IMR-90 (cell line): ENCODE measurements around the gene PLPP3. TPM values are rescaled to one million over a fixed set of nuclear protein-coding genes. Genes with fewer than 3 reads are reported as not detected.

Source experiments
- ATAC-seq: fragments of 200-7000 bp; cut with Tn5 transposase; 2 replicates; pipeline ENCODE4 v1.9.1; 2020; ENCODE audit warnings: low read depth, mild to moderate bottlenecking, moderate library complexity
- BruUV-seq: library from RNA; stranded (reverse); fragments of 400-500 nt; replicated peaks from 2 replicates; lab custom pipeline; 2021; lab: Mats Ljungman, UMichigan
- CTCF ChIA-PET: fragments of 300-600 bp; formaldehyde crosslinking; extraction: SDS; loops from one replicate; lab custom pipeline; 2021; ENCODE audit warnings: antibody characterized with exemption; lab: Yijun Ruan, JAX
- POLR2A ChIA-PET: fragments of 300-600 bp; sonication (Branson Sonifier 250); formaldehyde crosslinking; loops from one replicate; lab custom pipeline; 2022; ENCODE audit warnings: antibody characterized with exemption; ENCODE audit not compliant: unreplicated experiment; lab: Charles Lee
- DNase-seq: peaks from one replicate; pipeline ENCODE4 v3.0.0; 2013
- H2AFZ ChIP-seq: replicated peaks from 2 replicates; pipeline ENCODE3; 2013; ENCODE audit warnings: low read length, mild to moderate bottlenecking; ENCODE audit not compliant: poor library complexity
- H2AK5ac ChIP-seq: 2 replicates; pipeline ENCODE4 v1.6.1; 2013; ENCODE audit warnings: low read depth, low read length, inconsistent platforms
- H2AK9ac ChIP-seq: replicated peaks from 2 replicates; pipeline ENCODE3; 2013; ENCODE audit warnings: mild to moderate bottlenecking, low read depth, low read length, moderate library complexity; ENCODE audit not compliant: poor library complexity
- H2BK120ac ChIP-seq: 2 replicates; pipeline ENCODE4 v1.6.1; 2013; ENCODE audit warnings: low read depth, low read length, inconsistent platforms
- H2BK15ac ChIP-seq: 3 replicates; pipeline ENCODE4 v1.6.1; 2013; ENCODE audit warnings: low read depth, low read length, inconsistent platforms
- H2BK20ac ChIP-seq: 2 replicates; pipeline ENCODE4 v1.6.1; 2013; ENCODE audit warnings: low read depth, mild to moderate bottlenecking, inconsistent platforms, low read length, moderate library complexity
- H2BK5ac ChIP-seq: 2 replicates; pipeline ENCODE4 v1.6.1; 2013; ENCODE audit warnings: mild to moderate bottlenecking, low read depth, low read length, inconsistent platforms; ENCODE audit not compliant: poor library complexity, severe bottlenecking
- H3K14ac ChIP-seq: replicated peaks from 2 replicates; pipeline ENCODE4 v1.6.1; 2013; ENCODE audit warnings: low read depth, low read length, inconsistent platforms
- H3K18ac ChIP-seq: 2 replicates; pipeline ENCODE4 v1.6.1; 2013; ENCODE audit warnings: low read depth, low read length, control low read depth
- H3K23ac ChIP-seq: 2 replicates; pipeline ENCODE4 v1.6.1; 2013; ENCODE audit warnings: low read depth, low read length, inconsistent platforms
- H3K27ac ChIP-seq: 2 replicates; pipeline ENCODE4 v1.5.1; 2013; ENCODE audit warnings: mild to moderate bottlenecking, control low read depth, low read length; ENCODE audit not compliant: insufficient read depth
- H3K27me3 ChIP-seq: 2 replicates; pipeline ENCODE4 v1.6.1; 2013; ENCODE audit warnings: low read length; ENCODE audit not compliant: control insufficient read depth, insufficient read depth
- H3K36me3 ChIP-seq: 2 replicates; pipeline ENCODE4 v1.6.1; 2013; ENCODE audit warnings: low read length, mixed read lengths; ENCODE audit not compliant: control insufficient read depth, insufficient read depth
- H3K4ac ChIP-seq: 2 replicates; pipeline ENCODE4 v1.6.1; 2013; ENCODE audit warnings: low read depth, low read length, inconsistent platforms
- H3K4me1 ChIP-seq: 2 replicates; pipeline ENCODE4 v1.6.1; 2013; ENCODE audit warnings: low read length, mixed read lengths; ENCODE audit not compliant: control insufficient read depth, insufficient read depth
- H3K4me2 ChIP-seq: 2 replicates; pipeline ENCODE4 v1.6.1; 2013; ENCODE audit warnings: low read depth, mild to moderate bottlenecking, control low read depth, low read length, moderate library complexity
- H3K4me3 ChIP-seq: 2 replicates; pipeline ENCODE4 v1.5.1; 2013; ENCODE audit warnings: low read depth, mild to moderate bottlenecking, control low read depth, low read length, moderate library complexity; ENCODE audit not compliant: insufficient read depth
- H3K56ac ChIP-seq: 2 replicates; pipeline ENCODE4 v1.6.1; 2013; ENCODE audit warnings: low read length, inconsistent platforms; ENCODE audit not compliant: insufficient read depth; ENCODE audit errors: extremely low read depth
- H3K79me1 ChIP-seq, 2 experiments: 2 replicates each; pipeline ENCODE4 v1.6.1; 2013; ENCODE audit warnings: low read length in 2 of 2, inconsistent platforms in 1 of 2, low read depth in 1 of 2
- H3K9ac ChIP-seq: 2 replicates; pipeline ENCODE4 v1.6.1; 2013; ENCODE audit warnings: low read depth, low read length, control low read depth
- H3K9me1 ChIP-seq: 2 replicates; pipeline ENCODE4 v1.6.1; 2013; ENCODE audit warnings: low read length, inconsistent platforms; ENCODE audit not compliant: insufficient read depth
- H3K9me3 ChIP-seq: 2 replicates; pipeline ENCODE4 v1.6.1; 2013; ENCODE audit warnings: low read length; ENCODE audit not compliant: control insufficient read depth, insufficient read depth
- H4K20me1 ChIP-seq: 2 replicates; pipeline ENCODE4 v1.6.1; 2013; ENCODE audit warnings: low read length, inconsistent platforms; ENCODE audit not compliant: insufficient read depth
- H4K5ac ChIP-seq: 2 replicates; pipeline ENCODE4 v1.6.1; 2013; ENCODE audit warnings: mild to moderate bottlenecking, low read depth, low read length, control low read depth
- H4K8ac ChIP-seq, 2 experiments: 2 replicates each; pipeline ENCODE4 v1.6.1; 2013; ENCODE audit warnings: low read depth in 2 of 2, low read length in 2 of 2, control low read depth in 1 of 2, inconsistent platforms in 1 of 2
- H4K91ac ChIP-seq: 2 replicates; pipeline ENCODE4 v1.6.1; 2013; ENCODE audit warnings: low read depth, low read length, inconsistent platforms; ENCODE audit not compliant: insufficient read depth
- BHLHE40 ChIP-seq: fragments of 150-350 bp; IDR thresholded peaks from 2 replicates; pipeline ENCODE4 v1.6.1; 2016; ENCODE audit warnings: mild to moderate bottlenecking, low read depth, low read length
- CEBPB ChIP-seq: IDR thresholded peaks from 2 replicates; pipeline ENCODE4 v1.6.1; 2012; ENCODE audit warnings: low read depth, low read length, improper control_type of control experiment
- CHD1 ChIP-seq: IDR thresholded peaks from 2 replicates; pipeline ENCODE4 v1.6.1; 2012; ENCODE audit warnings: low read depth, low read length, improper control_type of control experiment
- CTCF ChIP-seq: conservative IDR thresholded peaks from 2 replicates; pipeline ENCODE4 v1.5.1; 2012; ENCODE audit warnings: mild to moderate bottlenecking, low read depth, low read length, improper control_type of control experiment
- ELK1 ChIP-seq: fragments of 150-350 bp; IDR thresholded peaks from 2 replicates; pipeline ENCODE4 v1.6.1; 2016; ENCODE audit warnings: low read depth, mild to moderate bottlenecking, low read length, moderate library complexity, borderline replicate concordance
- FOS ChIP-seq: fragments of 150-350 bp; IDR thresholded peaks from 2 replicates; pipeline ENCODE4 v1.6.1; 2016; ENCODE audit warnings: low read depth, low read length
- MAFK ChIP-seq: IDR thresholded peaks from 2 replicates; pipeline ENCODE4 v1.6.1; 2012; ENCODE audit warnings: low read depth, low read length, improper control_type of control experiment
- MAZ ChIP-seq: IDR thresholded peaks from 2 replicates; pipeline ENCODE4 v1.6.1; 2012; ENCODE audit warnings: low read depth, mild to moderate bottlenecking, low read length, improper control_type of control experiment, moderate library complexity, borderline replicate concordance
- MXI1 ChIP-seq: IDR thresholded peaks from 2 replicates; pipeline ENCODE4 v1.6.1; 2012; ENCODE audit warnings: low read depth, mild to moderate bottlenecking, low read length, moderate library complexity, borderline replicate concordance
- NFE2L2 ChIP-seq: fragments of 150-350 bp; IDR thresholded peaks from 2 replicates; pipeline ENCODE4 v1.6.1; 2016; ENCODE audit warnings: low read depth, mild to moderate bottlenecking, low read length
- POLR2A ChIP-seq: IDR thresholded peaks from 2 replicates; pipeline ENCODE4 v1.6.1; 2012; ENCODE audit warnings: mild to moderate bottlenecking, low read depth, low read length
- RAD21 ChIP-seq: IDR thresholded peaks from 2 replicates; pipeline ENCODE4 v1.6.1; 2012; ENCODE audit warnings: low read length, improper control_type of control experiment
- RCOR1 ChIP-seq: IDR thresholded peaks from 2 replicates; pipeline ENCODE4 v1.6.1; 2012; ENCODE audit warnings: mild to moderate bottlenecking, low read length, improper control_type of control experiment; ENCODE audit not compliant: insufficient replicate concordance
- RFX5 ChIP-seq: IDR thresholded peaks from 2 replicates; pipeline ENCODE4 v1.8.0; 2012; ENCODE audit warnings: low read depth, mild to moderate bottlenecking, low read length, moderate library complexity
- SMC3 ChIP-seq: fragments of 150-350 bp; IDR thresholded peaks from 2 replicates; pipeline ENCODE4 v1.6.1; 2016; ENCODE audit warnings: low read depth, mild to moderate bottlenecking, antibody characterized with exemption, low read length, moderate library complexity
- USF2 ChIP-seq: fragments of 150-350 bp; IDR thresholded peaks from 2 replicates; pipeline ENCODE4 v1.6.1; 2017; ENCODE audit warnings: mild to moderate bottlenecking, antibody characterized with exemption, low read length, low read depth
- WGBS, 2 experiments: methylation state at CpG; one replicate each; pipeline versions ENCODE4 v1.1.5 to v1.1.7; 2013; ENCODE audit warnings: missing lambda C conversion rate in 2 of 2; ENCODE audit not compliant: insufficient read length in 1 of 2; ENCODE audit errors: extremely low coverage in 2 of 2; 5-methylcytosine and 5-hydroxymethylcytosine counted together
- dilution Hi-C: fragments of 300-500 bp; cut with HindIII; formaldehyde crosslinking; loops from one replicate; pipeline ENCODE4 v1.14.3; 2018; ENCODE audit warnings: low sequenced_read_pairs; ENCODE audit not compliant: unreplicated experiment
- in situ Hi-C: fragments of 300-500 bp; cut with MboI; formaldehyde crosslinking; loops from 3 replicates; pipeline ENCODE4 v1.14.3; 2019; ENCODE audit warnings: low sequenced_read_pairs, inconsistent platforms, mixed read lengths
- intact Hi-C: fragments of 100-400 bp; cut with micrococcal nuclease; formaldehyde crosslinking; loops from 2 replicates; pipeline ENCODE4 v1.10.0; 2022
- polyA plus RNA-seq, 3 experiments: library from polyadenylated mRNA; depleted of rRNA; stranded (reverse); fragments of >200 nt; gene quantifications; 2 replicates each; pipeline ENCODE4 v1.2.3, GENCODE V29; 2012; ENCODE audit warnings: low replicate concordance in 1 of 3
- total RNA-seq: library from RNA; depleted of rRNA; stranded (reverse); fragments of >200 nt; gene quantifications from 2 replicates; pipeline ENCODE4 v1.2.3, GENCODE V29; 2012

The PLPP3 gene
- total and polyA plus RNA-seq, 2 of the 4 experiments (the other 2 are of a cell fraction), result 49.9 to 56.6 TPM

GRCh38 chr1:56533621-56534020 is 45.7 kb downstream of the PLPP3 start:
- POLR2A ChIA-PET, result no interaction called here
- H3K18ac ChIP-seq, result no peak overlapping the region
- in situ Hi-C loops, result no loop called here

More at GRCh38 chr1:56533621-56534020, 45.7 kb downstream of the PLPP3 start:
- H3K4ac ChIP-seq, result no peak overlapping the region
- no peaks in the 10 kb centered on the region for H3K9me3 ChIP-seq
- TF ChIP-seq RAD21 (no peak), POLR2A (no peak), USF2 (no peak), NFE2L2 (no peak), MAFK (no peak), CTCF (no peak), BHLHE40 (no peak), RFX5 (no peak), CEBPB (no peak), FOS (no peak), MXI1 (no peak), RCOR1 (no peak), MAZ (no peak), SMC3 (no peak), ELK1 (no peak), CHD1 (no peak)
- dilution Hi-C loops (no loop called here), intact Hi-C loops (no loop called here)
- H3K4me3 ChIP-seq, result no peak overlapping the region
- peaks cover 42 to 88% of the 10 kb centered on the region in 2 experiments for H3K79me1 ChIP-seq
- ATAC-seq (no peak), DNase-seq (no peak)
- H3K4me1 ChIP-seq, result peaks cover 6% of the 10 kb centered on the region; the same call in 1 of the 2 replicates
- H3K23ac ChIP-seq, result no peak overlapping the region
- no peak overlapping the region for H2AK9ac ChIP-seq
- CTCF ChIA-PET, result no interaction called here
- no peaks in the 10 kb centered on the region for H3K27me3 ChIP-seq
- H3K36me3 ChIP-seq, result peaks cover 74% of the 10 kb centered on the region
- no peak overlapping the region for H2BK20ac ChIP-seq
- H2AK5ac ChIP-seq, result no peak overlapping the region
- no peak overlapping the region for H4K5ac ChIP-seq
- peaks cover 26% of the 10 kb centered on the region for H3K9me1 ChIP-seq
- no peak overlapping the region for H3K14ac ChIP-seq
- no peak overlapping the region for H4K8ac ChIP-seq
- H4K91ac ChIP-seq, result no peak overlapping the region
- no CpG with 5 or more reads among the region's 4 CpGs for WGBS, 2 experiments
- H3K56ac ChIP-seq, result no peak overlapping the region
- no peak overlapping the region for H2AFZ ChIP-seq
- no peak overlapping the region for H2BK5ac ChIP-seq
- BruUV-seq, result no TSS peak
- H4K20me1 ChIP-seq, result peaks cover 86% of the 10 kb centered on the region
- no peak overlapping the region for H2BK15ac ChIP-seq
- no peak overlapping the region for H3K27ac ChIP-seq
- no peak overlapping the region for H3K4me2 ChIP-seq
- no peak overlapping the region for H3K9ac ChIP-seq
- H2BK120ac ChIP-seq, result no peak overlapping the region
